WERI-Rb-1 (cell line): ENCODE measurements around the gene PPP2R5D.
A peak's percentile ranks its signal among the peaks of the same experiment; 100 is the strongest.

Source experiments
- DNase-seq: peaks from one replicate; pipeline ENCODE4 v3.0.0-alpha.2; 2020
- H3K27ac ChIP-seq: fragments of 250-450 bp; sonication (Bioruptor Pico); 2 replicates; pipeline ENCODE4 v1.5.1; 2020; ENCODE audit warnings: mild to moderate bottlenecking, moderate library complexity
- H3K27me3 ChIP-seq: fragments of 250-450 bp; sonication (Bioruptor Pico); 2 replicates; pipeline ENCODE4 v1.5.1; 2021; ENCODE audit warnings: mild to moderate bottlenecking, low read depth, moderate library complexity; ENCODE audit not compliant: insufficient read depth, severe bottlenecking
- H3K36me3 ChIP-seq: fragments of 250-450 bp; sonication (Bioruptor Pico); 2 replicates; pipeline ENCODE4 v1.5.1; 2020; ENCODE audit warnings: mild to moderate bottlenecking, moderate library complexity
- H3K4me3 ChIP-seq: 2 replicates; pipeline ENCODE4 v1.5.1; 2011; ENCODE audit warnings: low read depth, mild to moderate bottlenecking, control low read depth, low read length
- H3K9me3 ChIP-seq: fragments of 250-450 bp; sonication (Bioruptor Pico); 2 replicates; pipeline ENCODE4 v1.5.1; 2021; ENCODE audit warnings: mild to moderate bottlenecking, moderate library complexity; ENCODE audit not compliant: severe bottlenecking
- CTCF ChIP-seq: IDR thresholded peaks from 2 replicates; pipeline ENCODE4 v1.5.1; 2011; ENCODE audit warnings: low read depth, mild to moderate bottlenecking, control low read depth, inconsistent platforms, low read length

The PPP2R5D gene

GRCh38 chr6:43059168-43060033 is 75.0 kb downstream of the PPP2R5D start, which contains the start of the genes KLC4 and MRPL2:
KLC4 (plus strand) TSS chr6:43059631; CDS start chr6:43061336, 1,705 bp downstream.
MRPL2 (minus strand) TSS chr6:43059434; CDS start chr6:43059381, 53 bp downstream.
- H3K27ac ChIP-seq, result peak within 1 kb of the TSS; percentile 90
- no peak for TF ChIP-seq CTCF
- no peaks in the 10 kb centered on the region for H3K27me3 ChIP-seq
- H3K36me3 ChIP-seq, result peaks cover 53% of the 10 kb centered on the region
- DNase-seq, result peak; percentile 100
- H3K9me3 ChIP-seq, result no peaks in the 10 kb centered on the region
- peak within 1 kb of the TSS; percentile 98 for H3K4me3 ChIP-seq

- DNase-seq, result peak; percentile 62
- H3K27me3 ChIP-seq, result no peaks in the 10 kb centered on the region
- H3K4me3 ChIP-seq, result peak overlapping the region; percentile 98
- no peak for TF ChIP-seq CTCF
- peak overlapping the region; percentile 90 for H3K27ac ChIP-seq
- H3K36me3 ChIP-seq, result peaks cover 45% of the 10 kb centered on the region
- H3K9me3 ChIP-seq, result no peaks in the 10 kb centered on the region
Observed at GRCh38 chr6:43060034-43060754, 75.8 kb downstream of the PPP2R5D start.

- Histone ChIP-seq H3K9me3 (no peaks in the 10 kb centered on the region), H3K27ac (peak overlapping the region; percentile 90; the same call in 1 of the 2 replicates), H3K4me3 (no peak overlapping the region), H3K36me3 (peaks cover 45% of the 10 kb centered on the region), H3K27me3 (no peaks in the 10 kb centered on the region)
- no peak for DNase-seq
- TF ChIP-seq CTCF, result no peak
Observed at GRCh38 chr6:43060755-43061633, 76.6 kb downstream of the PPP2R5D start.

GRCh38 chr6:43061861-43062260 is 77.5 kb downstream of the PPP2R5D start:
- Histone ChIP-seq H3K4me3 (no peak overlapping the region), H3K9me3 (no peaks in the 10 kb centered on the region), H3K27me3 (no peaks in the 10 kb centered on the region), H3K36me3 (peaks cover 38% of the 10 kb centered on the region), H3K27ac (no peak overlapping the region)
- DNase-seq, result no peak
- no peak for TF ChIP-seq CTCF
